Mammary epithelial cell (primary cell): Measurements from ENCODE around the gene TCF4.

Experiments used
- CTCF ChIP-seq, 2 donors: IDR thresholded peaks in 1 of 2; conservative IDR thresholded peaks in 1 of 2; 2 replicates each; pipeline ENCODE4 v1.5.1; 2011 to 2012; ENCODE audit warnings: inconsistent platforms in 2 of 2, low read length in 2 of 2, mild to moderate bottlenecking in 2 of 2, control low read depth in 1 of 2, low read depth in 1 of 2; ENCODE audit not compliant: insufficient read depth in 1 of 2; ENCODE audit errors: extremely low read depth in 1 of 2
- EZH2 ChIP-seq: IDR thresholded peaks from 2 replicates; pipeline ENCODE4 v1.6.1; 2012; ENCODE audit warnings: low read length, inconsistent platforms, borderline replicate concordance

- TF ChIP-seq CTCF (conservative IDR thresholded peaks at IDR 0.05 in 1 of 2, IDR thresholded peaks at IDR 0.05 in 1 of 2; ENCODE audit: extremely low read depth in 1 of 2, insufficient read depth in 1 of 2, low read depth in 1 of 2, low read length in 2 of 2), result no peak
- no peak for TF ChIP-seq EZH2
Observed at GRCh38 chr18:55515214-55515613, 72.8 kb downstream of the TCF4 start.
